Coronary artery (tissue), 2 donors: Measurements from ENCODE around the gene NFE2L1.

Source experiments
- DNase-seq: peaks from one replicate; pipeline ENCODE4 v3.0.0-alpha.2; 2017; ENCODE audit warnings: low spot score
- H3K27ac ChIP-seq, 2 donors: fragments of 200-600 bp; sonication (generic); one replicate each; pipeline ENCODE4 v1.5.1; 2016 to 2019
- H3K4me3 ChIP-seq: fragments of 200-600 bp; sonication (generic); 2 replicates; pipeline ENCODE4 v1.5.1; 2016; ENCODE audit warnings: mild to moderate bottlenecking, moderate library complexity
- TF ChIP-seq, protein P1 (sequence below): fragments of 200-600 bp; sonication (generic); IDR thresholded peaks from one replicate; pipeline ENCODE4 v1.5.1; 2019; ENCODE audit warnings: antibody characterized with exemption

The NFE2L1 gene

GRCh38 chr17:48003417-48004151 is 44.6 kb upstream of the NFE2L1 start:
- TF ChIP-seq, protein P1, sequence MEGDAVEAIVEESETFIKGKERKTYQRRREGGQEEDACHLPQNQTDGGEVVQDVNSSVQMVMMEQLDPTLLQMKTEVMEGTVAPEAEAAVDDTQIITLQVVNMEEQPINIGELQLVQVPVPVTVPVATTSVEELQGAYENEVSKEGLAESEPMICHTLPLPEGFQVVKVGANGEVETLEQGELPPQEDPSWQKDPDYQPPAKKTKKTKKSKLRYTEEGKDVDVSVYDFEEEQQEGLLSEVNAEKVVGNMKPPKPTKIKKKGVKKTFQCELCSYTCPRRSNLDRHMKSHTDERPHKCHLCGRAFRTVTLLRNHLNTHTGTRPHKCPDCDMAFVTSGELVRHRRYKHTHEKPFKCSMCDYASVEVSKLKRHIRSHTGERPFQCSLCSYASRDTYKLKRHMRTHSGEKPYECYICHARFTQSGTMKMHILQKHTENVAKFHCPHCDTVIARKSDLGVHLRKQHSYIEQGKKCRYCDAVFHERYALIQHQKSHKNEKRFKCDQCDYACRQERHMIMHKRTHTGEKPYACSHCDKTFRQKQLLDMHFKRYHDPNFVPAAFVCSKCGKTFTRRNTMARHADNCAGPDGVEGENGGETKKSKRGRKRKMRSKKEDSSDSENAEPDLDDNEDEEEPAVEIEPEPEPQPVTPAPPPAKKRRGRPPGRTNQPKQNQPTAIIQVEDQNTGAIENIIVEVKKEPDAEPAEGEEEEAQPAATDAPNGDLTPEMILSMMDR = no peak
- no peak for DNase-seq
- Histone ChIP-seq H3K4me3 (no peak overlapping the region), H3K27ac (peak overlapping the region in 1 of 2 donors; percentile 60)

DNA sequence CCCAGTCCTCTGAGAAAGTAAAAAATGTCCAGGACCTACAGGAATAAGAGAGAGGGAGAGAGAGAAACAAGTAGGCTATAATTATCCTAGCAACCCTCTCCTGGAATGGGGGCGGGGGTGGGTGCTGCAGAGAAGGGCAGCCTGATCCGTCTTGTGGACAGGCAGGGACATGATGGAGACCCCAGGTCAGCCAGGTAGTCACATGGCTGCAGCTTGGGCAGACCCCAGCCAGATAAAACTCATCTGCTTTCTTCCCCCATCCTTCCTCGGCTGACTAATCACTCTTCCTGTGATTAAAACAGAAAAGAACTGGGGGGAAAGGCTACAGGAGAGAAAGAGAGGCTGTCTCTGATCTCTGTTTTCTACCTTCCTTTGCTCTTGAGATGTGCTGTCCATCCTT is 43.2 kb upstream of the NFE2L1 start:
- Histone ChIP-seq H3K27ac (no peak overlapping the region), H3K4me3 (no peak overlapping the region)
- DNase-seq = no peak
- TF ChIP-seq, protein P1 = no peak

GRCh38 chr17:48006936-48007709 is 41.0 kb upstream of the NFE2L1 start:
- H3K27ac ChIP-seq = no peak overlapping the region
- no peak overlapping the region for H3K4me3 ChIP-seq
- DNase-seq = no peak
- TF ChIP-seq, protein P1 = no peak

- TF ChIP-seq, protein P1 = no peak
- no peak for DNase-seq
- no peak overlapping the region for H3K27ac ChIP-seq
- H3K4me3 ChIP-seq = no peak overlapping the region
Measured at GRCh38 chr17:48010193-48010592, 38.0 kb upstream of the NFE2L1 start.

GRCh38 chr17:48011405-48012150 is 36.6 kb upstream of the NFE2L1 start:
- peak overlapping the region; percentile 67 for H3K4me3 ChIP-seq
- TF ChIP-seq, protein P1 = no peak
- DNase-seq = no peak
- H3K27ac ChIP-seq = no peak overlapping the region

DNA sequence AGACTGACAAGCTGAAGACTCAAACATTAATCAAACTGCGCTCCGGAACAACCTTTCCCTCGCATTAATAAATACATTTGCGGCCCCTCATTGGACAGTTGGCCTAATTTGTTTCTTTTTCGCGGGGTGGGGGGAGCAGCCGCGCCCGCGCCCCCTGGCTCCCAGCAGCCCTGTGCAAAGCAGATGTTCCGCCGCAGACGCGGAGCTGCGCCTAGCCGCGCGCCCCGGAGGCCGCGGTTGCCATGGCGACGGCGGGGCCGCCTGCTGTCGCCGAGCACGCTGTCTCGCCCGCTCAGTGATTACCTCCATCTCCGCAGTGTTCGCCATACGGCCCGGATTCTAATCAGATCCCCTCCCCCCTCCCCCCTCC is 36.0 kb upstream of the NFE2L1 start:
- TF ChIP-seq, protein P1 = no peak
- no peak for DNase-seq
- H3K4me3 ChIP-seq = peak overlapping the region; percentile 67
- no peak overlapping the region for H3K27ac ChIP-seq
